HL-60 (cell line): ENCODE results near the gene TPT1.

Experiments used
- DNase-seq, 2 experiments: peaks; one replicate each; pipeline ENCODE4 v3.0.0-alpha.2; 2010 to 2020; ENCODE audit warnings: low read depth in 1 of 2, low spot score in 1 of 2
- H3K27ac ChIP-seq: fragments of 250-450 bp; sonication (Bioruptor Pico); replicated peaks from 2 replicates; pipeline ENCODE4 v1.5.1; 2020; ENCODE audit warnings: mild to moderate bottlenecking, moderate library complexity
- H3K27me3 ChIP-seq: fragments of 250-450 bp; sonication (Bioruptor Pico); 2 replicates; pipeline ENCODE4 v1.5.1; 2021; ENCODE audit warnings: mild to moderate bottlenecking, moderate library complexity; ENCODE audit not compliant: insufficient read depth, poor library complexity, severe bottlenecking
- H3K4me3 ChIP-seq: replicated peaks from 2 replicates; pipeline ENCODE4 v1.5.1; 2011; ENCODE audit warnings: mild to moderate bottlenecking, control low read depth, low read length; ENCODE audit not compliant: insufficient read depth
- GABPA ChIP-seq: IDR thresholded peaks from 2 replicates; pipeline ENCODE4 v1.6.1; 2012; ENCODE audit warnings: low read depth
- POLR2AphosphoS5 ChIP-seq: IDR thresholded peaks from 2 replicates; pipeline ENCODE4 v1.6.1; 2012; ENCODE audit warnings: low read depth
- SPI1 ChIP-seq: IDR thresholded peaks from 2 replicates; pipeline ENCODE4 v1.6.1; 2012; ENCODE audit warnings: low read depth, mild to moderate bottlenecking, borderline replicate concordance
- TF ChIP-seq, protein P1 (sequence below): IDR thresholded peaks from 2 replicates; pipeline ENCODE4 v1.6.1; 2012; ENCODE audit warnings: low read depth; ENCODE audit not compliant: insufficient replicate concordance
- TF ChIP-seq, protein P2 (sequence below): IDR thresholded peaks from one replicate; pipeline ENCODE4 v1.5.1; 2011; ENCODE audit warnings: low read length, control low read depth, inconsistent platforms; ENCODE audit not compliant: insufficient read depth

The TPT1 gene

DNA sequence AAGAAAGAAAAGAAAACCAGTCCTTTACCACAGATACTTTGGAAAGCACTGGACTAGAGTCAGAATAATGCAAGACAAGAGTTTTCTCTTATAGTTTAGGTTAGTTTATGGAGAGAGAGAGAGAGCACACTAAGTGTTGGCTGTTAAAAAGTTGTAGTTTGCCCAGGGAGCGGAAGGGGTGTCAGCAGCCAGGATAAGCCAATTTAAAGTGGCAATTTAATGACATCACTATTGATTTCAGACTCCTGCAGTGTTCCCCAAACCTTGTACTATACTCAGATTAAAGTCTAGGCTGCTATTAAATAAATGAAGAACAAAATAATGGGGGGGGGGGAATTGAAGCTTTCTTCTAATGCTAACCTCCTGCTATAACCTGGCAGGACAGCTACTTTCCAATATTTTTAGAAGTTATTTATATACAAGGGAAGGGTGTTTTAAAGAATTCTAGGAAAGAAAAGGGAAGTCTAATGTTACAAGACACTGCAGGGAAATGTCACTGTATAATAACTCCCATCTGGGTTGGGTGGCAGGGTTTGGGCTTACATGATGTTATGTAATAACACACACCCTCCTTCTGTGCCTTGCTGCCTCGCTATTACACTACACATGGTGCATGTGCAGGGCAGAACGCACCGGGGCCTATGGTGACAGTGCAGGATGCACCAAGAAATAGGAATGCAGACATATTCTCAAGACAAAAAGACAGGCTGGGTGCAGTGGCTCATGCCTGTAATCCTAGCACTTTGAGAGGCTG is 19.9 kb downstream of the TPT1 start:
- peak in 1 of 2 experiments; percentile 94 for DNase-seq
- Histone ChIP-seq H3K27ac (peak overlapping the region; percentile 20), H3K4me3 (no peak overlapping the region), H3K27me3 (no peaks in the 10 kb centered on the region)
- no peak for TF ChIP-seq GABPA
- TF ChIP-seq, protein P1, sequence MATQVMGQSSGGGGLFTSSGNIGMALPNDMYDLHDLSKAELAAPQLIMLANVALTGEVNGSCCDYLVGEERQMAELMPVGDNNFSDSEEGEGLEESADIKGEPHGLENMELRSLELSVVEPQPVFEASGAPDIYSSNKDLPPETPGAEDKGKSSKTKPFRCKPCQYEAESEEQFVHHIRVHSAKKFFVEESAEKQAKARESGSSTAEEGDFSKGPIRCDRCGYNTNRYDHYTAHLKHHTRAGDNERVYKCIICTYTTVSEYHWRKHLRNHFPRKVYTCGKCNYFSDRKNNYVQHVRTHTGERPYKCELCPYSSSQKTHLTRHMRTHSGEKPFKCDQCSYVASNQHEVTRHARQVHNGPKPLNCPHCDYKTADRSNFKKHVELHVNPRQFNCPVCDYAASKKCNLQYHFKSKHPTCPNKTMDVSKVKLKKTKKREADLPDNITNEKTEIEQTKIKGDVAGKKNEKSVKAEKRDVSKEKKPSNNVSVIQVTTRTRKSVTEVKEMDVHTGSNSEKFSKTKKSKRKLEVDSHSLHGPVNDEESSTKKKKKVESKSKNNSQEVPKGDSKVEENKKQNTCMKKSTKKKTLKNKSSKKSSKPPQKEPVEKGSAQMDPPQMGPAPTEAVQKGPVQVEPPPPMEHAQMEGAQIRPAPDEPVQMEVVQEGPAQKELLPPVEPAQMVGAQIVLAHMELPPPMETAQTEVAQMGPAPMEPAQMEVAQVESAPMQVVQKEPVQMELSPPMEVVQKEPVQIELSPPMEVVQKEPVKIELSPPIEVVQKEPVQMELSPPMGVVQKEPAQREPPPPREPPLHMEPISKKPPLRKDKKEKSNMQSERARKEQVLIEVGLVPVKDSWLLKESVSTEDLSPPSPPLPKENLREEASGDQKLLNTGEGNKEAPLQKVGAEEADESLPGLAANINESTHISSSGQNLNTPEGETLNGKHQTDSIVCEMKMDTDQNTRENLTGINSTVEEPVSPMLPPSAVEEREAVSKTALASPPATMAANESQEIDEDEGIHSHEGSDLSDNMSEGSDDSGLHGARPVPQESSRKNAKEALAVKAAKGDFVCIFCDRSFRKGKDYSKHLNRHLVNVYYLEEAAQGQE: no peak
- TF ChIP-seq, protein P2, sequence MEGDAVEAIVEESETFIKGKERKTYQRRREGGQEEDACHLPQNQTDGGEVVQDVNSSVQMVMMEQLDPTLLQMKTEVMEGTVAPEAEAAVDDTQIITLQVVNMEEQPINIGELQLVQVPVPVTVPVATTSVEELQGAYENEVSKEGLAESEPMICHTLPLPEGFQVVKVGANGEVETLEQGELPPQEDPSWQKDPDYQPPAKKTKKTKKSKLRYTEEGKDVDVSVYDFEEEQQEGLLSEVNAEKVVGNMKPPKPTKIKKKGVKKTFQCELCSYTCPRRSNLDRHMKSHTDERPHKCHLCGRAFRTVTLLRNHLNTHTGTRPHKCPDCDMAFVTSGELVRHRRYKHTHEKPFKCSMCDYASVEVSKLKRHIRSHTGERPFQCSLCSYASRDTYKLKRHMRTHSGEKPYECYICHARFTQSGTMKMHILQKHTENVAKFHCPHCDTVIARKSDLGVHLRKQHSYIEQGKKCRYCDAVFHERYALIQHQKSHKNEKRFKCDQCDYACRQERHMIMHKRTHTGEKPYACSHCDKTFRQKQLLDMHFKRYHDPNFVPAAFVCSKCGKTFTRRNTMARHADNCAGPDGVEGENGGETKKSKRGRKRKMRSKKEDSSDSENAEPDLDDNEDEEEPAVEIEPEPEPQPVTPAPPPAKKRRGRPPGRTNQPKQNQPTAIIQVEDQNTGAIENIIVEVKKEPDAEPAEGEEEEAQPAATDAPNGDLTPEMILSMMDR: no peak
- TF ChIP-seq SPI1: peak; percentile 92
- peak; percentile 80 for TF ChIP-seq POLR2AphosphoS5

DNA sequence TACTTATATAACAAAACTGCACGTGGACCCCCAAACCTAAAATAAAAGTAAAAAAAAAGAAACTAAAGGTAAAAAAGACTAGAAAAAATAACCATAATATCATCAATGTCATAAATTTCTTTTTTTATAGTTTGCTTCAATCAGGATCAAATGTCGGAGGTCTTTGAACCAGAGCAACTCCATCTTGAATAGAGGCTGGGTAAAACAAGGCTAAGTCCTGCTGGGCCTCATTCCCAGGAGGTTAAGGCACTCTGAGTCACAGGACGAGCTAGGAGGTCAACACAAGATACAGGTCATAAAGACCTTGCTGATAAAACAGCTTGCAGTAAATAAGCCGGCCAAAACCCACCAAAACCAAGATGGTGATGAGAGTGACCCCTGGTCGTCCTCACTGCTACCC is 24.0 kb downstream of the TPT1 start:
- TF ChIP-seq SPI1 (no peak), GABPA (no peak), POLR2AphosphoS5 (no peak)
- TF ChIP-seq, protein P2: no peak
- TF ChIP-seq, protein P1: no peak
- Histone ChIP-seq H3K27me3 (no peaks in the 10 kb centered on the region), H3K4me3 (no peak overlapping the region), H3K27ac (no peak overlapping the region)
- DNase-seq: no peak

DNA sequence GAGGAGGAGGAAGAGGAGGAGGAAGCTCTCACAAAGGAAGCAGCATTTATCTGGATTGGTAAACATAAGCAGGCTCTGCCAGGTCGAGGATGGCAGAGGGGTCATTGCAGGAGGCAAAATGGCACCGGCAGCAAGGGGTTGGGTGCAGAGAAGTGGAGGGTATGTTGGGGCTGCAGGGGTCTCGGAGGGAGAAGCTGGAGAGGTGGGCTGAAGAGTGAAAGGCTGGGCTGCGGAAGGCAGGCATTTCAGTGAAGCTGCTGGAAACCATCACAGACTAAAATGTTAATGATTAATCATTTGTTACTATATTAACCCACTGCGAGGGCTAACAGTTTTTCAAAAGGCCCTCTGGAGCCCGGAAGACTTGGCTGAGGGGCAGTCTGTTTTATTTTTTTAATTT is 24.6 kb downstream of the TPT1 start:
- H3K27ac ChIP-seq: no peak overlapping the region
- TF ChIP-seq POLR2AphosphoS5 (no peak), GABPA (no peak)
- TF ChIP-seq, protein P1: no peak
- DNase-seq: no peak

More for the DNA sequence above, 24.6 kb downstream of the TPT1 start:
- Histone ChIP-seq H3K27me3 (no peaks in the 10 kb centered on the region), H3K4me3 (no peak overlapping the region)
